Neuron (in vitro differentiated cells): ENCODE results near the gene TEAD4.

Experiments
- H2AFZ ChIP-seq: one replicate; pipeline ENCODE4 v1.6.1; 2013; ENCODE audit warnings: low read depth, mild to moderate bottlenecking, inconsistent platforms, low read length, moderate library complexity
- H3K27me3 ChIP-seq: one replicate; pipeline ENCODE4 v1.6.1; 2013; ENCODE audit warnings: low read length; ENCODE audit not compliant: insufficient read depth
- H3K36me3 ChIP-seq: one replicate; pipeline ENCODE4 v1.6.1; 2013; ENCODE audit warnings: low read length; ENCODE audit not compliant: insufficient read depth
- H3K4me1 ChIP-seq: one replicate; pipeline ENCODE4 v1.6.1; 2013; ENCODE audit warnings: low read length; ENCODE audit not compliant: insufficient read depth
- H3K4me3 ChIP-seq: 2 replicates; pipeline ENCODE4 v1.5.1; 2013; ENCODE audit warnings: mild to moderate bottlenecking, low read length, moderate library complexity
- H3K9me3 ChIP-seq: one replicate; pipeline ENCODE4 v1.6.1; 2013; ENCODE audit warnings: low read length

TEAD4 gene

DNA sequence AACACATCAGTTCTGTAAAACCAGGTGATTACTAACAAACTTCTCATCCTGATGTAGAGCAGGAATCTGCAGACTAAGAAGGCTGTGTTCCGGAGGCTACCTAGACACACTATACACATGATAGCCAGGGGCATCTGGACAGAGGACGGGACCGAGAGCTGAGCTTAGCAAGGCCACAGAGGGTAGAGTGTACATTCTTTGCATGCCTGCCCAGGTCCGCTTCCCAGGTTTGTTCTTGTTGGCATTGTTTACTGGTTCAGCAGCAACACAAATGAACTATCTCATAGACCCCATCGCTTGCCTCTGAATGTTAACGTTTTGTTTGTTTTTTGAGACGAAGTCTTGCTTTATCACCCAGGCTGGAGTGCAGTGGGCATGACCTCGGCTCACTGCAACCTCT is 17.7 kb upstream of the TEAD4 start:
- Histone ChIP-seq H3K4me1 (no peaks in the 10 kb centered on the region), H3K36me3 (peaks cover 37% of the 10 kb centered on the region)

DNA sequence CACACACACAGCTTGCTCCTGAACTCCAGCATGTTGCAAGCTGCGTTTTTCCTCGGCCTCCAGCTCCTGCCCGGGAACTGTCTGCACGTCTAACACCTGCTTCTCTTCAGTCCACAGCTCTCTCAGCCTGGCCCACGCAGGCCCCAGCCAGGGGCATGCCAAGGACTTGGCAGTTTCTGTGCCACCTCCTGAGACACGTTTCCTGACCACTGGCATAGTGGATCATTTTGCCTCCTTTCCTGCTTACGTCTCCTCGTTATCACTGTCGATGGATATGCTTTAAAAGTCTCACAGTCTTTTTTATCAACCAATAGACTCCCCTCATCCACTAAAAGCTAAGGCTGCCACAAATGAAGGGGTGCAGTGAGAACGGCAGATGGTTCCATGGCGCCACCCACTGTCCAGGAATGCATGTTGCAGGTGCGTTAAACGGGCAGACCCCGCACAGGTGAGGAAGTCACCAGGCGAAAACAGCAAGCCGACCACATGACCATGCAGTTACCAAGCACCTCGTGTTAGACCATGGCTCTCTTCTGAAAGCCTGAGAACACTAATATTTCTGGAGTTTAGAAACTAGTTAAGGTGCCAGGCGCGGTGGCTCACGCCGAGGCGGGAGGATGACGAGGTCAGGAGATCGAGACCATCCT is 14.7 kb upstream of the TEAD4 start:
- Histone ChIP-seq H2AFZ (no peak overlapping the region), H3K27me3 (no peaks in the 10 kb centered on the region), H3K4me1 (no peaks in the 10 kb centered on the region), H3K9me3 (no peaks in the 10 kb centered on the region), H3K36me3 (peaks cover 18% of the 10 kb centered on the region), H3K4me3 (no peak overlapping the region)

More for the DNA sequence above, 17.7 kb upstream of the TEAD4 start:
- Histone ChIP-seq H3K9me3 (no peaks in the 10 kb centered on the region), H3K27me3 (no peaks in the 10 kb centered on the region), H2AFZ (no peak overlapping the region), H3K4me3 (no peak overlapping the region)

DNA sequence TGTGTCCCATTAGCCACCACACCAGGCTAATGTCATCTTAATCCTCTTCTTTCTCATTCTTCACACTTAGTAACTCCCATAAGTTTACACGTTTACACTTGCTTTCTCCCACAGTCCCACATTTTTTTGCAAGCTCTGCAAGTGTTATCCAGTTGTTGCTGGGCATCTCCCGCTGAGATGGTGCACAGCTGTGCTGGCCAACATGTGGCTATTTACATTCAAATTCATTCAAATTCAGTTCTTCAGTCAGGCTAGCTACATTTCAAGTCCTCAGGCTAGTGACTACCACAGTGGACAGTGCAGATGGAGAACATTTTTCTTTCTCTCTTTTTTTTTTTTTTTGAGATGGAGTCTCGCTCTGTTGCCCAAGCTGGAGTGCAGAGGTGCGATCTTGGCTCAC is 9.8 kb upstream of the TEAD4 start:
- Histone ChIP-seq H3K27me3 (no peaks in the 10 kb centered on the region), H3K4me1 (no peaks in the 10 kb centered on the region), H3K9me3 (no peaks in the 10 kb centered on the region), H3K4me3 (no peak overlapping the region), H3K36me3 (no peaks in the 10 kb centered on the region), H2AFZ (no peak overlapping the region)

DNA sequence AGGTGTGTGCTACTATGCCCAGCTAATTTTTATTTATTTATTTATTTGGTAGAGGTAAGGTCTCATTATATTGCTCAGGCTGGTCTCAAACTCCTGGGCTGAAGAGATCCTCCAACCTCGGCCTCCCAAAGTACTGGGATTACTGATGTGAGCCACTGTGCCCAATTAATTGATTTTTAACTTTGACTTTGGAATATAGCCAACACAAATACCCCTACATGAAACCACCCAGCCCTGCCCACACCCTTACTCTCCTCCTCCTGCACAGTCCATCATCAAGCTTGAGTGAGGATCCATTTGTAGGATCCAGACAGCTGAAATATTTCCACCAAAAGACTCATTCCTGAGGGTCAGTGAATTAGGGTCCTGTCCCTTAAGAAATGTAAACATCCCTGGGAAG is 3.3 kb upstream of the TEAD4 start:
- Histone ChIP-seq H3K27me3 (no peaks in the 10 kb centered on the region), H3K36me3 (no peaks in the 10 kb centered on the region), H3K4me3 (no peak overlapping the region), H3K9me3 (no peaks in the 10 kb centered on the region), H3K4me1 (peaks cover 19% of the 10 kb centered on the region), H2AFZ (no peak overlapping the region)

DNA sequence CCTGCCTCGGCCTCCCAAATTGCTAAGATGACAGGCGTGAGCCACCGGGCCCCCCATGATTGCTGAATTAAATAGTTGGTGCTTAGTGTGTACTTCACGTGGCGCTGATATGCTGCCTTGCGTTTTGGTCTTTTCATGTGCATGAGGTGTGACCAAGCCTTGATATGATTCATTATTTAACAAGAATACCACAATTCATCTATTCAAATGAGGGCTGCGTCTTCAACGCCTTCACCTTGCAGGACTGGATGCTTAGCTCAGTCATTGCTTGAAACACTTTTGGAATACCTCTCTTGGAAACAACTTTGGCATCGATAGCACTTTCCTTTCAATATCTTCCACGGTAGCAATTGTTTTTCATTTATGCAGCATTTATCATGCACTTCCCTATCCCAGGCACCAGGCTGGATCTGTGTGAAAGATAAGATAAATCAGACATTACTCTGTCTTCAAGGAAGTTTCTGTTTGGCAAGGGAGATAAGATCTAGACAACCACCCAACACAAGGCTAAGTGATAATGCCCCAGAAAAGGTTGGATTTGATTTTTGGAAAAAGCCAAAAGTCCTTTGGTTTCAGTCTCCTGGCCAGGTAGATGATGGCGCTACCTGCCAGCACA is 1.3 kb upstream of the TEAD4 start:
- Histone ChIP-seq H3K9me3 (no peaks in the 10 kb centered on the region), H3K27me3 (no peaks in the 10 kb centered on the region), H3K36me3 (no peaks in the 10 kb centered on the region), H3K4me1 (peaks cover 29% of the 10 kb centered on the region), H3K4me3 (peak overlapping the region; percentile 91), H2AFZ (no peak overlapping the region)

DNA sequence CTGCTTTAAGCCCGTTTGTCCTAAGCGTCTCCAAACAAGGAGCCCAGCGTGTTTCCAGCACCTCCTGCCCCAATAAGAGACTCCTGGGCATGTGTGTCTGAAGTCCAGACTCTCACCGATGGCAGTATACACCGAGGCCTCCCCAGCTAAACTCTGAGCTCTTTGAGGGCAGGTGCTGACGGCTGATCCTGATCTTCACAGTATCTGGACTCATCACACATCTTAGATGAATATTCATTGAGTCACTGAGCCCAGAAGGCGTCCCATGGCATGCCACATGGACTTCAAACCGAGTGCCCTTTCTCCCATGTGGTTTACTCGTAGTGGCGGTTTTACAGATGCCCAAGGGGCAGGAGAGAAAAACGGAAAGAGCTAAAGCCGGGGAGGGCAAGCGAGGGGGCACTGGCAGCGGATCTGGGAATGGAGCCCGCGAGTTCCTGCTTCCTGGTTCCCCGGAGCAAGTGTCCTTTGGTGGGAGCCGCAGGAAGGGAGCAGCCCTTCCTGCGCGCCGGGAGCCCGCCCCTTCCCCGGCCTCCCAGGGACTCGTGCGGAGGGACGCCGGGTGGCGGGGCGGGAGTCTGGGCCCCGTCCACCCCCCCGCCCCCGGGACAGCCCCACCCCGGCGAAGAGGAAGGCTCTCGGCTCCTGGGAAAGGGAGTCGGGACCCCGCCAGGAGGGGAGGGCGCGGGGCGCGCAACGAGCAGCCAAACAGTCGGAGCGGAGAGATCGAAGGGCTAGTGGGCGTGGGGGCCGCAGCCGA is 585 bp upstream of the TEAD4 start:
- H3K9me3 ChIP-seq, result no peaks in the 10 kb centered on the region
- H3K4me3 ChIP-seq, result peak overlapping the region; percentile 91
- peak overlapping the region; percentile 50 for H2AFZ ChIP-seq
- no peaks in the 10 kb centered on the region for H3K36me3 ChIP-seq
- H3K27me3 ChIP-seq, result no peaks in the 10 kb centered on the region
- H3K4me1 ChIP-seq, result peaks cover 35% of the 10 kb centered on the region

DNA sequence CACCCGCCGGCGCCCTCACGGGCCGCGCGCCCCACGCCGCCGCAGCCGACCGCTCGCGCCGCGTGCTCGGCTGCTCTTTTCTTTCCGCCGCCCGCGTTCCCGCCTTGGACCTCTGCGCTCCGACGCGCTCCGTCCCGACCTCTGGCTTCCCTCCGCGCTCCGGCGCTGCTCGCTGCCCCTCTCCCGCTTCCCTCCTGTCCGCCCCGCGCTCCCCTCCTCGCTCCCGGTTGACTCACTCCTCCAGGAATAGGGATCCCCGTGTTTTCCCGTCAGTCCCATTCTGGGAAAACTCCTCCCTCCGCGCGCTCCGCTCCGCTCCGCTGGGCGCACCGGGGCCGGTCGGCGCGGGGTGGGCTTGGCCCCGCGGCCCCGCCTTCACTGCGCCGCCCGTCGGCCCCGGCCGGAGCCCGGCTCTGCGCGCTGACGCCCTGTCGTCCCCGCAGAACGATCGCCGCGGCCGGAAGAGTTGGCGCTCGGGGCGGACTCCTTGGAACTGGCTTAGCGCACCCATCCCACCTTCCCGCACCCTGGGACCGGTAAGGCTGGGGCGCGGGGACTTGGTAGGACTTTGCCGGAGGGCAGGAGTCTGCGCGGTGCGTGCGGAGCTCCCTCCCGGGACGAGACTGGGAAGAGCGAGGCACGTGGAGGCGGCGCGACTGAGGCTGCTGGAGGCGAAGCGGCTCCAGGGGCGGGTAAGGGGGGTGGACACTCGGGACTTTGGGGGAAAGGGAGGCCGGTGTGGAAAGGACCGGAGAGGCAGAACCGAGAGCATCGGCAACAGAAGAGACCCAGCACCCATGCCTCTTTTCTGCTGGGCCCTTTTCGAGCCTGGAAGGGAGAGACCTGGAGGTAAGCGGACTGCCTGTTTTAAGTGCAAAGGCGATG is 550 bp downstream of the TEAD4 start:
- Histone ChIP-seq H3K4me1 (peaks cover 35% of the 10 kb centered on the region), H2AFZ (peak overlapping the region; percentile 96), H3K27me3 (no peaks in the 10 kb centered on the region), H3K4me3 (peak overlapping the region; percentile 91), H3K36me3 (no peaks in the 10 kb centered on the region), H3K9me3 (no peaks in the 10 kb centered on the region)

DNA sequence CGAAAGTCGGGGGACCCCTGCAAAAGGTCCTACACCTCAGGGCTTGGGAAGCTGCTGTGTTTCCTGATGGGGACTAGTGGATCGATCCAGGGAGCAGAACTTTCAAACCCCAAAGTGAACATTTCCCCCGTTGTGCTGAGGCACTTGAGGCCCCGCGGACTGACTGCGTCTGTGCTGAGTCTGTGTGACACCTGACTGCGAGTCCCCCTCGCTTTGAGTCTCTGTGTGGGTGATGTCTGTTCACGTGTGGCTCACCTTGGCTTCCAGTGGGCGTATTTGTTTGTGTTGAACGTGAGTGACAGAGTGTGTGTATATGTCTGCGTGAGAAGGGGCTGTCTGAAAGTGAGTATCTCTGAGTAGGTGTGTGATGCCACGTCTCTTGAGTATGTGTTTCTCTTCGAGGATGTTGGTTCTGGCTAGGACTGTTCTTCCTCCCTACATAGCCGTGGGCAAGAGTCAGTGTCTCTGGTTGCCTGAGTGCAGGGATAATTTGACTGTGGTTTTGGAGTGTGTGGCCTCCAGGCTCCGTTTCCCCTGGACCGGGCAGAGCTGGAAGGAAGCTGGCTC is 1.3 kb downstream of the TEAD4 start:
- peak overlapping the region; percentile 91 for H3K4me3 ChIP-seq
- H3K27me3 ChIP-seq, result no peaks in the 10 kb centered on the region
- H3K9me3 ChIP-seq, result no peaks in the 10 kb centered on the region

DNA sequence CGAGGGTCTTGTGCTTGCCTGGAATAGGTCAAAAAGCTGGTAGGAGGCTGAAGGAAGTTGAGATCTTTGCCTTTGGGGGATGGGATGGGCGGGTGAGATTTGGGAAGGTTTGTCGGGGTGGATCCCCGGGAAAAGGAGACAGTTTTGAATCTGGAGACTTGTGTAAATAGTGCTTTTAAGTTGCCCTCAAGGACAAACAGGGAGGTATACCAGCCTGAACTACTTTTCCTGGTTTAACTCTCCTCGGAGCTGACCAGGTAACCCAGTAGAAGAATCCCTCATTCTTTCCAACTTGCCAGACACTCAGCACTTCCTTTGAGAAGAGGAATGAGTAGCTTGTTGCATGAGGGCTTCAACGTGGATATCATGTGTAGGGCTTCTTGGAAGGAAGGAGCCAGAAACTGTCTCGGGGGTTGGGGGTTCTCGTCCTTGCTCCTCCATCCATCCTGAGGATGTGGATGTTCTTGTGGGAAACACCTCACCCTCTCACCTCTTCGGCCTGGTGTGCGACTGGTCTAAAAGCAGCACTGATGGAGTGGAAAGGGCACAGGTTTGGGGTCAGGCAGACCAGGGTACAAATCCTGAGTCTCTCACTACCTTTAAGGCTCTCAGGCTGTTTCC is 1.9 kb downstream of the TEAD4 start:
- no peaks in the 10 kb centered on the region for H3K36me3 ChIP-seq
- H3K4me3 ChIP-seq, result peak overlapping the region; percentile 91
- no peak overlapping the region for H2AFZ ChIP-seq
- H3K9me3 ChIP-seq, result no peaks in the 10 kb centered on the region
- H3K27me3 ChIP-seq, result no peaks in the 10 kb centered on the region
- peaks cover 35% of the 10 kb centered on the region for H3K4me1 ChIP-seq

More for the DNA sequence above, 1.3 kb downstream of the TEAD4 start:
- Histone ChIP-seq H3K36me3 (no peaks in the 10 kb centered on the region), H3K4me1 (peaks cover 35% of the 10 kb centered on the region), H2AFZ (peak overlapping the region; percentile 96)

DNA sequence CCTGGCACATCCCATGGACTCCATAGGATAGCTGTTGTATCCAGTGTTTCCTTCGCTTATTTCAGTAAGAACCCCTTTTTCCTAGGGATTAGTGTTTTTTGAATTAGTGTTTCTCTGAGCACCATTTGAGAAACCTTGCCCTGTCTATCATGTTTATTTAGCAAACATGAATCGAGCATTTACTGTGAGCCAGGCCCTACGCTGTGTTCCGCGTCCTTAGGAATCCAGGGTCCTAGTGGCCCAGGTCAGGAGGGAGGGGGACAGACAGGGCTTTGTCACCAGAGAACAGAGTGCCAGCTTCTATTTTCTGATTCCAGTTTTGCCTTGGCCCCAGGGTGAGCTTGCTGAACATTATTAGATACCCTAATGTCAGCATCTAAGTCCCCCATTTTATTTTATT is 2.5 kb downstream of the TEAD4 start:
- no peak overlapping the region for H3K4me3 ChIP-seq
- no peaks in the 10 kb centered on the region for H3K27me3 ChIP-seq
- H3K9me3 ChIP-seq, result no peaks in the 10 kb centered on the region
- H3K36me3 ChIP-seq, result no peaks in the 10 kb centered on the region
- no peak overlapping the region for H2AFZ ChIP-seq
- H3K4me1 ChIP-seq, result peaks cover 35% of the 10 kb centered on the region

DNA sequence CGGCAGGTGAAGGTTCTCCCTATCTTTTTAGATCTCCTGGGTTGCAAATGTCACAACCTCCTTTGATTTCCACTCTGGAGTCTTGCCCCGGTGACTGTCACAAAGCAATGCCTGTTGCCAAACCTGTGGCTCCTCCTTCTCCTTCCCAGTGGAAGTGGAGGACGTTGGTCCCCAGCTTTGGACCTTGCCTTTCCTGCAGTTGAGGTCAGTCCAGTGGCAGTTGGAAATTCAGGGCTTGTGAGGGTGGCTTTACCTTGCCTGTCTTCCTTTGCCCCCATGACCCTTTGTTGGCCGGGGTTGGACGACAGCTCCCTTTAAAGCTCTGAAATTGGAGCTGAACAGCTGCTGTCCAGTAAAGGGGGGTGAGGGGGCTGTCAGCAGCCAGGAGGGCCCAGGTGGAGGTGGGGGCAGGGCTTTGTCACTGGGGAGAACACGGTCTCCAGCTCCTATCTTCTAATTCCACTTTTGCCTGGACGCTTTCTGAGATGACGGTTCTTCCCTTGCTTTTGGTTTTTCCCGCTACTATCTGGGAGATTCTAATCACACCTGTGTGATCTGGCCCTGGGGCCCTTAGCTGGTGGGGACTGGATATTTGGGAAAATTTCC is 4.1 kb downstream of the TEAD4 start:
- Histone ChIP-seq H3K36me3 (peaks cover 3% of the 10 kb centered on the region), H3K27me3 (no peaks in the 10 kb centered on the region), H3K4me3 (no peak overlapping the region), H3K4me1 (peaks cover 30% of the 10 kb centered on the region), H2AFZ (no peak overlapping the region), H3K9me3 (no peaks in the 10 kb centered on the region)

DNA sequence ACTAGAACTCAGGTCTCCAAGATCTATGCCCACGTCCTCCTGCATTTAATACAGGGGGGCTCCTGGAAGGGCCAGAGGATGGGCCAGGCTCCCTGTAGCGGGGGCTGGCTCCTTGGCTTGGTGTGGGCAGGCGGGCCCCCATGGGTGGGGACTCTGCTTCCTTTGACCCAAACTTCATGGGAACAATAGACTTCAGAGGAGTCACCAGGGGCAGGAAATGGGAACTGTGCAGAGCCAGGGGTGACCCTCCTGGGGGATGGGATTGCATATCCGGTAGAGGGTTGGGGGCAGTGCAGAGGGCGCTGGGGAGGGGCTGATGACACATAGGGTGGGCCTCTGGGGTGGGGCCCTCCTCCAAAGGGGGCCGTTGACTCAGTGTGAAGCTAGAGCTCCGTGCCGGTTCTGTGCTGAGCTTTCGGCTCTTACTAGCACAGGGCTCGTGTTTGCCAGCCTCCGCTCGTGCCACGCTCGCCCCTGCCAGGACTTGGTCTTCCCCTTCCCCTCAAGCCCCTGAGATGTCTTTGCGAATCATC is 4.6 kb downstream of the TEAD4 start:
- no peak overlapping the region for H3K4me3 ChIP-seq
- H3K27me3 ChIP-seq, result no peaks in the 10 kb centered on the region
- H3K4me1 ChIP-seq, result peaks cover 27% of the 10 kb centered on the region
- H3K9me3 ChIP-seq, result no peaks in the 10 kb centered on the region
- no peak overlapping the region for H2AFZ ChIP-seq
- peaks cover 3% of the 10 kb centered on the region for H3K36me3 ChIP-seq
